Occipital lobe (tissue), 2 donors: ENCODE data around the gene FCGR3B. TPM values are rescaled to one million over a fixed set of nuclear protein-coding genes. Genes with fewer than 3 reads are reported as not detected.
"Not testable (repeated sequence)": the region's sequence is repeated elsewhere in the genome, so short reads cannot be mapped to it uniquely, and the experiment has no call there.

Experiments
- DNase-seq: peaks from one replicate; lab custom pipeline; 2025; lab: John Stamatoyannopoulos, UW
- total RNA-seq: library from RNA; depleted of rRNA; stranded (reverse); fragments of >200 nt; gene quantifications from one replicate; pipeline ENCODE4 v1.2.3, GENCODE V29; 2014

Gene FCGR3B
- total RNA-seq, 1 donor from 2014 or later: 0.31 TPM

DNA sequence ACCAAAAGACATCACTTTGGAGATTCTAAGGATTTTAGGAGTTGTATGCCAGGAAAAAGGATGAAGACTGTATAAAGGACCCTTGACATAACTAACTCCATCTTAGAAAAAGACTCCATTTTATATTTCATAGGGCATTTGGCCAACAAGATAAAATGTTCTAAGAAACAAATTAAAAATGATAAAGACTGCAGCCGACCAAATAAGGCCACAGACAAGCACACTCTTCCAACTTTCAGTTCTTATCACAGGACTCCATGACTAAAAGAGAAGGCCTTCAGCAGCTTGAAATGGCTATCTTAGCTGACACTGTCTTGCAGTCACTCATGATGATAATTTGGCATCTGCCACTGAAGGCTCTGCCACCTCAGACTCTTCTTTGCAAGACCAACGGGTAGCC is 8.2 kb upstream of the FCGR3B start:
- DNase-seq: not testable (repeated sequence)

- DNase-seq: not testable (repeated sequence)
Measured at GRCh38 chr1:161638251-161638993, 7.4 kb upstream of the FCGR3B start.

DNA sequence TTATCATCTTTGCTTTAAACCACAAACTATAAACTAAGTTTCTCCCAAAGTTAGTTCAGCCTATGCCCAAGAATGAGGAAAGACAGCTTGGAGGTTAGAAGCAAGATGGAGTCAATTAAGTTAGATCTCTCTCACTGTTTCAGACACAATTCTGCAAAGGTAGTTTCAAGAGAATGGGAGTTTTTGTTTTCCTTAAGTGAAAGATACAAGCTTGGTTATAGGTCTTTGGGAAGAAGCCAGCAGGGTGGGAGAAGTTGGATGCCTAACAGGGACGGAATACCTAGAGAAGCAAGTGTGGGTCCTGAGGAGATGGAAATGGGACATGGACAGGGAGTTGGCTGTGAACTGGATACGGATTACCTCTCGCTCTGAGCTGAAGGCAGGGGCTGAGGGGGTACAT is 6.0 kb upstream of the FCGR3B start:
- not testable (repeated sequence) for DNase-seq

DNA sequence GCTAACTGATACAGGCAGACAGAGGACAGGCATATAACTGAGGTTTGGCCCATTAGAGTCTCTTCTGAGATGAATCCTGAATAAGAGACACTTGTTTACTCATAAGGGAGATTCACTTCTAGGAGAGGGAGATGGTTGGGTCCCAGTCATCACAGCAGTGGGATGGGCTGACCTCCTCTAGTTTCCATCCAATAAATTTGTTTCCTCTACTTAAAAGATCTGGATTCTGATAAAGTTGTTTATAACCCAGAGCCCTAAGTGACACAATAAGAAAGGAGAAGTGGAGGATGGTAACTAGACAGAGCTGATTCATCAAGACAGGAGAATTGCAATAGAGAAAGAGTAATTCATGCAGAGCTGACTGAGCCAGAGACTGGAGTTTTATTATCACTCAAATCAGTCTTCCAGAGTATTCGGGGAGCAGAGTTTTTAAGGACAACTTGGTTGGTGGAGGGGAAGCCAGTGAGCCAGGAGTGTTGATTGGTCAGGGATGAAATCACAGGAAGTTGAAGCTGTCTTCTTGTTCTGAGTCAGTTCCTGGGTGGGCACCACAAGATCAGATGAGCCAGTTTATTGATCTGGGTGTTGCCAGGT is 5.3 kb upstream of the FCGR3B start:
- DNase-seq: not testable (repeated sequence)

GRCh38 chr1:161634993-161635392 is 4.0 kb upstream of the FCGR3B start:
- DNase-seq: not testable (repeated sequence)

DNA sequence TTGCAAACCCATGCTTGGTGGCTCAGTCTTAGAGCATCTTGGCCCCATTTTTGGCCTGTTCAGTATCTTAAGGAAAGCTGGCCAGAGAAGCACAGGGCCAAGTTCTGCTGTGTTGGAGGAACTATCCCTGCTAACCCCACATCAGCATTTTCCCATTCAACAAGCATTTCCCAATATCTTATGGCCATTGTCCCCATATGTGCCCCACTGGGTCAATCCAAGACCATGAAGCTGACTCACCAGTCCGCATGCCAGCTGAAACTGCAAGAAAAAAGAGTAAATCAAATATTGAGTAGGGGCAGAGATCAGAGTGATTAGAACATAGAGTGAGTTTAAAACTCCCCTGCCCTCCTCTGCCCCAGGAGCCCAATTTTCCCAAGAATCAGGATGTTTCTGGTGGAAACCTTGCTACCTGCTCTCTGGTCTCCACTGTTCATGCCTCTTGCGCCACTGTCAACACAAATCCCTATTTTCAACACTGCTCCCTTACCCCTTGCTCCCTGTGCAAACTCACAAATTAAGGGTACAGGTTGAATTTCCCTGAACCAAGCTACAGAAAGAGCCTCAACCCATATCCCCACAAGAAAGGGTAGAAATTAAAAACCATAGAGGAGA is 741 bp downstream of the FCGR3B start:
- DNase-seq: not testable (repeated sequence)

GRCh38 chr1:161626445-161627146 is 4.4 kb downstream of the FCGR3B start:
- DNase-seq: not testable (repeated sequence)

DNA sequence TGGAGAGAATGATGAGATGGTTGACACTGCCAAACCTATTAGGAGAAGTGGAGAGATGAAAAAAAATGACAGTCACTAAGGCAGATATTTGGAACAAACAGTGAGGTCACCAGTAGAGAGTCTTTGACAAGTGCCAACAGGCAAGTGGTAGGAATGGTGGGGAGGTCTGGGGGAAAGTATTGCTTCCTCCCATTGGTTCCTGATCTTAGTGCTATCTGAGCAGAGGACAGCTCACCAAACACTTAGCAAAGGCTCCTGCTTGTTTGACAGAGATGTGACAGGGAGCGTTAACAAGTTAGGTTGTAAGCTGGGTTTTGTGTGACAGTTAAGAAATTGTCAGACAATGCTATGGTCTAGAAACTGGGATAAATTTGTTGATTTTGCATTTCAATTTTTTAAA is 6.4 kb downstream of the FCGR3B start:
- DNase-seq: not testable (repeated sequence)

DNA sequence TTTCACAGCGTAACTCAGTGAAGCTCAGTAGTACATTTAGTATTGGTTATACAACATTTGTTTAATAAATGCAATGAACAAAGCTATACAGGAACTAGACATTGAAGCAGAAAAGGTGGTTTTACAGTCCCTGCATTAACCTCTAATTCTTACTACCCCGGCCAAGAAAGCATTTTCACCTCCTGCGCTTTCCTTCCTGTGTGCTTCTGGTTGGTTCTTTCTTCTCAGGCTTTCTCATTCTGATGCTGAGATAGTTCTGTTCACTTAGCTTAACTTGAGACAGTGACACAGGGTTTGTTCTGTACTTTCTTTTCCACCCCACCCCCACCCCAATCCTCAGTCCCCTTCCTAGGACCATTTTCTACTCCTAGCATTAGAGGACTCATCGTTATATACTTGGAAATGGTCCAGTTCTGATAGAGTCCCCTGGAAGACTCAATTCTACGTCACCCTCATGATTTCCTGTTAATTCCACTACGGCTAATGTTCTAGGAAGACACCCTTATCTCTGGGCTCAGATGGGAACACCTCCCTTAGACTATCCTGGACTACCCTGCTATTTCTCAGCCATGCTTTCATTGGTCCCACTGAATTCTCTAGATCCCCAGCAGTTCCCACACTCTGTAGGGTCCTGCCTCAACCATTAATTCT is 7.5 kb downstream of the FCGR3B start:
- not testable (repeated sequence) for DNase-seq

DNA sequence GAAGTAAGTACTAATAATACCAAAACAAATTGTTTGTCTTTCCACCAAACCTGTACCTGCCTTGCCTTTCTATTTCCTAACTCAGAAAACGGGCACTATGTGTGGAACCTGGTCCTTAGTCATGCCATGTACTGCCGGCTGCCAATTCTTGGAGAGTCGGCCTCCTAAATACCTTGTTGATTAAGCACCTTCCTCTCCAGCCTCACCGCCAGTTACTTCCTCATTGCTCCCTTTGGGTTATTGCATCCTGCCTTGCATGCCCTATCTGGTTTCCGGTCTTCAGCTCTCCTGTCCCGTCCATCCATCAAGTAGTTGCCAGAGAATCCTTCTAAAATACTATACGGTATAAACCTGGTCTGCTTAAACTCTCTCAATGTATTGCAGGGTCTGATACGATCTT is 8.9 kb downstream of the FCGR3B start:
- not testable (repeated sequence) for DNase-seq

- peak; percentile 23 for DNase-seq
Measured at GRCh38 chr1:161621181-161622000, 9.6 kb downstream of the FCGR3B start.

DNA sequence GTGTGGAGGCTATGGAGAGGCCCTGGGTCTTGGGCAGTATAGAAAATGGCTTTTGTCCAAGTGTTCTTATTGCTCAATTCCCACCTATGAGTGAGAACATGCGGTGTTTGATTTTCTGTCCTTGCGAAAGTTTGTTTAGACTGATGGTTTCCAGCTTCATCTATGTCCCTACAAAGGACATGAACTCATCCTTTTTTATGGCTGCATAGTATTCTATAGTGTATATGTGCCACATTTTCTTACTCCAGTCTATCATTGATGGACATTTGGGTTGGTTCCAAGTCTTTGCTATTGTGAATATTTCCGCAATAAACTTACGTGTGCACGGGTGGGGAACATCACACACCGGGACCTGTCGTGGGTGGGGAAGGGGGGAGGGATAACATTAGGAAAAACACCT is 10.6 kb downstream of the FCGR3B start:
- not testable (repeated sequence) for DNase-seq

DNA sequence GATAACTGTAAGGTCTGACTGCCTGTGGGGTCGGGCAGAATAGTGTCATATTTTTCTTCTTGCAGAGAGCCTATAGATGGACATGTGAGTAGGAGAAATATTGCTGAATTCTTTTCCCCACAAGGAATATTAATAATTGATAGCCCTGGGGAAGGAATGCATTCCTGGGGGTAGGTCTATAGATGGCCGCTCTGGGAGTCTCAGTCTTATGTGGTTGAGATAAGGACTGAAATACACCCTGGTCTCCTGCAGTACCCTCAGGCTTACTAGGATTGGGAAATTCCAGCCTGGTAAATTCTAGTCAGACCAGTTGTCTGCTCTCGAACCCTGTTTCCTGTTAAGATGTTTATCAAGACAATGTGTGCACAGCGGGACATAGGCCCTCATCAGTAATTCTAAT is 12.5 kb downstream of the FCGR3B start:
- DNase-seq: not testable (repeated sequence)

GRCh38 chr1:161616417-161616816 is 14.6 kb downstream of the FCGR3B start:
- not testable (repeated sequence) for DNase-seq

DNA sequence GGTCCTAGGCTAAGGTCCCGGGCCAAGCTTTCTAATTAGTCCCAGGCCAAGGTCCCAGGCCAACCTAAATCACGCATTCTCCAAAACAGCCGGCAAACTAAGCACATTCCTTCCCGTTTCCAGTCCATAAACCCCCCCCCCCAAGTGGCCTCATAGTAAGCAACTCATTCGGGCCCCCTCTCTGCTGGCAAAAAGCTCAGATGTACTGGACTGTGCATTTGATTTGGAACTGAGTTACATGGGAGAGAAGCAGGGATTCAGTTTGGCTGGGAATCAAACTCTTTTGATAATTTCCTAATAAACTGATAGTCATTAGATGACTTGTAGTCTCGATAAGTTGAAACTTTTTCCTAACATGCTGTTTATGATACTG is 17.8 kb downstream of the FCGR3B start:
- DNase-seq: not testable (repeated sequence)

DNA sequence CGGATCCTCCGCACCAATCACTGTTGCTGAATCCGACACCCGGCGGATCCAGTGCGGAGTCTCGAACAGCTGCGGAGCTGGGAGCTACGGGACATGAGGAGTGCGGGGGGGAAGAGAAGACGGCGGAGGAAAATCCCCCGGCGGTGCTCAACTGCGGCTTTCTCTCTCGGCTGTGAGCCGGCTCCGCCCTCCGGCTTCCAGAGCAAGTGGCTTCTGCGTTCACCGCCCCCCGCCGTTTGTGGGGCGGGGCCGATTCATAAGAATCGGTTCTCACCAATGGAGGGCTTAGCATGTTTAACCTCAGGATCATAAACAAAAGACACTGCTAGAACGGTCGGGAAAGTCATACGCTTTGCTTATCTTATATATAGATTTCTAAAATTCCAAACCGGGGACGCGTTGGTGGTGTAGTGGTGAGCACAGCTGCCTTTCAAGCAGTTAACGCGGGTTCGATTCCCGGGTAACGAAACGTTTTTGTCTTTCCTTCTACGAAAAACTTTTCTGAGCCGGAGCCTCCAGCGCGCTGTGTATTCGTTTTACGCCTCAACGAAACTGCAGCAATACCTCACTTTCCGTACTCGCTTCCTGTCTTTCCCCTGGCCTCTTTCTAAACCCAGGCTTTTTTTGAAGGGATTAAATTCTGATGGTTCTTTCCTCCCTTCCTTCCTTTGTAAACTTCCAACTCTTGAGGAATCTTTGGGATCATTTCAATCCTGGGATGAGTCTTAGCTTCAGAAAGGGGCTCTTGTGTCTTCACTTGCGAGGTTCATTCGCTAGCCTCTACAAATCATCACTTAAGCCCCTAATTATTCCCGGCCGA is 18.4 kb downstream of the FCGR3B start:
- peak; percentile 68 for DNase-seq

- not testable (repeated sequence) for DNase-seq
Measured at GRCh38 chr1:161611866-161612321, 19.1 kb downstream of the FCGR3B start.

DNA sequence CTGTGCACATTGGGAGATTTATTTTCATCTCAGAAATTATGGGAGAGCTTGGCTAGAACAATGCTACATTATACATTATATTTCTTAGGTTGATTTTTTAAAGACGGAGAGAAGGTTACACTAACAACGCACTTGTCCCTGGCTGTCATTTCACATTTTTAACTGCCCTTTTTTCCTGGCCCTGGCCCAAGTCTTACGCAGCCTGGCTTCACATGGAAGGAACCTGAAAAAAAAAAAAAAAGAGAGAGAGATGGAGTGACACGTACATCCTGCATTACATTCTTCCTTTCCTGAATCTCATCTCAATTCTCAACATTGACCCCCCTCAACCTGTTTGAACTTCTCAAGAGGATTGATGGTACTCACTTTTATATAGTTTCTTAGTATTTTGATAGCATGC is 20.8 kb downstream of the FCGR3B start:
- DNase-seq: not testable (repeated sequence)

DNA sequence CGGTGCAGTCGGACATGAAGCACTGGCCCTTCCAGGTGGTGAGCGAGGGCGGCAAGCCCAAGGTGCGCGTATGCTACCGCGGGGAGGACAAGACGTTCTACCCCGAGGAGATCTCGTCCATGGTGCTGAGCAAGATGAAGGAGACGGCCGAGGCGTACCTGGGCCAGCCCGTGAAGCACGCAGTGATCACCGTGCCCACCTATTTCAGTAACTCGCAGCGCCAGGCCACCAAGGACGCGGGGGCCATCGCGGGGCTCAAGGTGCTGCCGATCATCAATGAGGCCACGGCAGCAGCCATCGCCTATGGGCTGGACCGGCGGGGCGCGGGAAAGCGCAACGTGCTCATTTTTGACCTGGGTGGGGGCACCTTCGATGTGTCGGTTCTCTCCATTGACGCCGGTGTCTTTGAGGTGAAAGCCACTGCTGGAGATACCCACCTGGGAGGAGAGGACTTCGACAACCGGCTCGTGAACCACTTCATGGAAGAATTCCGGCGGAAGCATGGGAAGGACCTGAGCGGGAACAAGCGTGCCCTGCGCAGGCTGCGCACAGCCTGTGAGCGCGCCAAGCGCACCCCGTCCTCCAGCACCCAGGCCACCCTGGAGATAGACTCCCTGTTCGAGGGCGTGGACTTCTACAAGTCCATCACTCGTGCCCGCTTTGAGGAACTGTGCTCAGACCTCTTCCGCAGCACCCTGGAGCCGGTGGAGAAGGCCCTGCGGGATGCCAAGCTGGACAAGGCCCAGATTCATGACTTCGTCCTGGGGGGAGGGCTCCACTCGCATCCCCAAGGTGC is 24.2 kb downstream of the FCGR3B start:
- not testable (repeated sequence) for DNase-seq
